SKM-1 treated with dmso at 0.1 percent for 144 hours (cell line): ENCODE measurements around the gene SRSF11.
A peak's percentile ranks its signal among the peaks of the same experiment; 100 is the strongest.
"Not testable (repeated sequence)": the region's sequence is repeated elsewhere in the genome, so short reads cannot be mapped to it uniquely, and the experiment has no call there.

ENCODE experiments used
- DNase-seq: peaks from one replicate; lab custom pipeline; 2025; ENCODE audit not compliant: unreplicated experiment; lab: John Stamatoyannopoulos, UW

The SRSF11 gene

GRCh38 chr1:70221238-70222121 lies at the start of gene SRSF11:
SRSF11 (plus strand) TSS chr1:70221380; CDS start chr1:70221637, 257 bp downstream.
- DNase-seq: peak; percentile 87

- DNase-seq: no peak
Observed at GRCh38 chr1:70171512-70171911, 49.7 kb upstream of the SRSF11 start.

GRCh38 chr1:70185181-70185580 lies 36.0 kb upstream of the SRSF11 start:
- DNase-seq: not testable (repeated sequence)

GRCh38 chr1:70188522-70188921 lies 32.7 kb upstream of the SRSF11 start:
- DNase-seq: no peak

- no peak for DNase-seq
Observed at GRCh38 chr1:70190180-70190579, 31.0 kb upstream of the SRSF11 start.

- DNase-seq: not testable (repeated sequence)
Observed at GRCh38 chr1:70192446-70192845, 28.7 kb upstream of the SRSF11 start.

- no peak for DNase-seq
Observed at GRCh38 chr1:70194601-70195000, 26.6 kb upstream of the SRSF11 start.

- DNase-seq: no peak
Observed at GRCh38 chr1:70195342-70195741, 25.8 kb upstream of the SRSF11 start.

- no peak for DNase-seq
Observed at GRCh38 chr1:70196333-70196732, 24.8 kb upstream of the SRSF11 start.

- no peak for DNase-seq
Observed at GRCh38 chr1:70200065-70200464, 21.1 kb upstream of the SRSF11 start.

GRCh38 chr1:70202173-70202758 lies 18.9 kb upstream of the SRSF11 start:
- DNase-seq: no peak

- no peak for DNase-seq
Observed at GRCh38 chr1:70204139-70204538, 17.0 kb upstream of the SRSF11 start.

- DNase-seq: no peak
Observed at GRCh38 chr1:70204600-70204999, 16.6 kb upstream of the SRSF11 start.

- no peak for DNase-seq
Observed at GRCh38 chr1:70205071-70205433, 16.1 kb upstream of the SRSF11 start.

GRCh38 chr1:70205434-70206118 lies 15.6 kb upstream of the SRSF11 start, which contains the start of gene LRRC40:
LRRC40 (minus strand) TSS chr1:70205579; CDS start chr1:70205540, 39 bp downstream.
- peak; percentile 85 for DNase-seq

GRCh38 chr1:70206833-70207232 lies 14.3 kb upstream of the SRSF11 start:
- not testable (repeated sequence) for DNase-seq

GRCh38 chr1:70207492-70207891 lies 13.7 kb upstream of the SRSF11 start:
- DNase-seq: no peak

- DNase-seq: no peak
Observed at GRCh38 chr1:70208292-70208691, 12.9 kb upstream of the SRSF11 start.

GRCh38 chr1:70210820-70211219 lies 10.4 kb upstream of the SRSF11 start:
- DNase-seq: no peak

GRCh38 chr1:70211541-70211940 lies 9.6 kb upstream of the SRSF11 start:
- DNase-seq: no peak

GRCh38 chr1:70220015-70220414 lies 1.2 kb upstream of the SRSF11 start:
- no peak for DNase-seq
